GM03348 (cell line): Measurements from ENCODE around the gene TENM3.
"Not testable (repeated sequence)": the region's sequence is repeated elsewhere in the genome, so short reads cannot be mapped to it uniquely, and the experiment has no call there.

Experiments
- DNase-seq: peaks from one replicate; pipeline ENCODE4 v3.0.0; 2012; ENCODE audit warnings: low spot score

Gene TENM3

DNA sequence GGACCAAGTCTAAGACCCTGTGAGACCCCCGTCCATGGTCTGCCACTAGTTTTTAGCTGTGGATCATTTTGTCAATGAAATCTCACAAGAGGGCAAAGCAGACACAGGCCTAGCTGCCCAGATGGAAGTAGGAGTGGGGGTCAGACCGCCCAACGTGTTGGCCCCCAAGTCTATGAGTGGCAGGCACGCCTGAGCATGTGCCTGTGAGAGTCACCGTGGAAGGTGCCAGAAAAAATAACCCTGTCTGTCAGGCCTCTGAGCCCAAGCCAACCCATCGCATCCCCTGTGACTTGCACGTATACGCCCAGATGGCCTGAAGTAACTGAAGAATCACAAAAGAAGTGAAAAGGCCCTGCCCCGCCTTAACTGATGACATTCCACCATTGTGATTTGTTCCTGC is 570.9 kb downstream of the TENM3 start:
- not testable (repeated sequence) for DNase-seq

DNA sequence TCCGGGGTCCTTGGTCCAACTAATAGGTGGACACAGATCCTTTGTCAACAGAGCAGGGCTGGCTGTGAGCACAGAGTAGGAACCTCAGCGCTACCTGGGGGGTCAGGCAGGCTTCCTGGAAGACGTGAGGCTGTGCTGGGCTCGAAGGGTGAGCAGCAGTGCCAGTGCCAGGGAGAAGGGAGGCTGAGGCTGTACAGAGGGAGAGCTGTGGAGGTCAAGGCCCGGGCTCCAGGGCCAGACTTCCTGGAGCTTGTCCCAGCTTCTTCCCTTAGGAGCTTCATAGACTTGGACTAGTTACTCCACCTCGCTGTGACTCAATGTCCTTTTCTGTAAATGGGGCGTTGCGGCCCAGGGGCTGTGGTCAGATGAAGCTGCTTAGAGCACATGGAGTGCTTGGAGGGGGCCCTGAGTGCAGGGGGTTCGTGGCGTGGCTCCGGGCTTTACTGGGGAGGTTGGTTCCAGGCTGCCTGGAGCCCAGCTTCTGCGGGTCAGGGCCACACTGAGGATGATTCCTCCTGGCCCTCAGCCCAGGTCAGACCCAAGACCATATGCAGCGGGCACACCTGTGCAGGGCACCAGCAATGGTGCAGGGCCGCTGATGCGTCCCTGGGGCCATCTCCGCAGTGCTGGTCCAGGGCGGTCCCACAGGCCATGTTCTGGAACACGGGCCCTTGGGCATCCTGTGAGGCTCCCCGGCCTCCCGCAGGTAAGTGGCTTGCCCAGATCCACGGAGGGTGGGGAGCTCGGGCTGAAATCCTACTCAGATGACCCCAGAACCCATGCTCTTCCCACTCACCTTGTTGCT is 575.9 kb downstream of the TENM3 start:
- DNase-seq = no peak

DNA sequence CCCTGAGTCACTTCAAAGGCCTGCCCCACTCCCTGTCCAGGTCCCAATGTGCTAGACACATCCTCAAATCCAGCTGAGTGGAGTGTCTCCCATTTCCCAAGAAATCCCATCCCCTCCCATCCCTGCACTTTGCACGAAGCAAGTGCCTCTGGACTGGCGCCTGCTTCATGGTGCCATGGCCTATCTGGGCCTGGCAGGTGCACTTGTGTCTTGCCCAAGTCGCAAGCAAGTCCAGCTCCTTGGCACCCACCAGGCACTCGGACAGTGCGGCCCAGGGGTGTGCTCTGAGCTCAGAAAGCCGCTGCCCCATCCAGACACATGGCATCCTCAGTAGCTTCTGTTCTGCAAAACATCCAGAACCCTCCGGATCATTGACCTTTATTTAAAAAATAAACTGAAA is 576.5 kb downstream of the TENM3 start:
- DNase-seq = no peak

DNA sequence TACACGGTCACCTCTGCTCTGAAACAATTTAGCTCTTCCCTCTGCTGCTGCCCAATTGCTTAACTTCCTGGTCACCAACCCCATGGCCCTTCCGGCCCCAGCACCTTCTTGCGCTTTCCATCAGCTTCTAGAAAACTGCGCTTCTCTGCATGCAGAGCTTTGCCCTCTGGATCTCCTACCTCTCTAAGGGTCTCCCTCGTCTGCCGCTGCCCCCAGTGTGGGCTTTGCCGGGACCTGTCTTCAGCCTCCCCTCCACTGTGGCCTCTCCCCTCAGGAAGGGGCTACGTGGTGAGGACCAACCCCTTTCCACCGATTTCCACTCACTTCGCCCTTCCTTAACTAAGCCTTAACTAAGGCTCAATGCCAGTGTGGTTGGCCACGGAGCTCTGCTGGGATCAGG is 579.4 kb downstream of the TENM3 start:
- DNase-seq = no peak

DNA sequence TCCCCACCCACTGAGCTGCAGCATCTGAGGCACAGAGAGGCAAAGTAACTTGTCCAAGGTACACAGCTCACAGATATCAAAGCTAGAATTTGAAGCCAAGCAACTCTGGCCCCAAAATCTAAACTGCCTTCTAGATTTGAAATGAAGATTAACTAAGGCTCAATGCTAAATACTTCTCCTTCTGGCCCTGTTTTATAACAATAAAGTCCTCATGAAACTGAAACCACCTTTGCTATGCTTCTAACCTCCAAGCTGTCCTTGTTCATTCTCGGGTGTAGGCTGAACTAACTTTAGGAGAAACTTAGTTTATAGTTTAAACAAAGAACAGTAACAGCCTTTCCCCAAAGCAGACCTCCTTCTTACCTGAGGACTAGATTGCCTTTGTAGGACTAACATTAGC is 580.4 kb downstream of the TENM3 start:
- DNase-seq = no peak

DNA sequence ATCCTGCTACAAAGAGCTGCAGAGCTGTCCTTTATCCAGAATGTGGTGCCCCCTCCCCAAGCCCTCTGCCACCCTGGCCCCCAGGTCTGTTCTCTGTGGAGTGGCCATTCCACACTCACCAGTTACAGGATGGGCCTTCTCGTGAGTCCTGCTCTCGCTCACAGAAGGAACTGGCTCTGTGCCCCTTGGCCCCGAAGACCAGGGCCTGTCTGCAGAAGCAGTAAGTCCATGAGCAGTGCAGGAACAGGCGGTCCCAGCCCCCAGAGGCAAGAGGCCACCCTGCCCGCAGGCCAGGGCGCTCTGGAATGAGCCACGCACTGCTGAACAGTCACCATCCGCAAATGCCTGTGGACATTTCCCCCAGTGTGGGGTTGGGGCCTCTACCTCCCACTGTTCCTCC is 581.8 kb downstream of the TENM3 start:
- no peak for DNase-seq

DNA sequence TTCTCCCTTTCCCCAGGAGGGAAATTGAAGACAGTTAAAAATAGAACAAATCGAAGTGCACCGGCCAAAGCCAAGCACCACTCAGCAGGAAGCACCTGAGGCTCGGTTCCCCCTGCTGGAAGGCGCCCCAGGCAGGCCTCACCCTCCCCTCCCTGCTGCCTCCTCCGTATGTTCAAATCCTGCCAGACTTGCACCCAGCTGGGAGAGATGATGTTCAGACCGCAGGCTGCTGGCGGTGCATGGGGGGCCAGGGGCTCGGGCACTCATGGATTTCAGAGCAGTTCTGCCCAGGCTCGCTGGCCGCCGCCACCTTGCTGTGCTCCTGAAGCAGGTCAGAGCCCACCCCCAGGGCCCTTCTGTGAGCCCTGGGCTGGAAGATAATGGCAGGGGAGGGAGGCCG is 582.6 kb downstream of the TENM3 start:
- DNase-seq = no peak

DNA sequence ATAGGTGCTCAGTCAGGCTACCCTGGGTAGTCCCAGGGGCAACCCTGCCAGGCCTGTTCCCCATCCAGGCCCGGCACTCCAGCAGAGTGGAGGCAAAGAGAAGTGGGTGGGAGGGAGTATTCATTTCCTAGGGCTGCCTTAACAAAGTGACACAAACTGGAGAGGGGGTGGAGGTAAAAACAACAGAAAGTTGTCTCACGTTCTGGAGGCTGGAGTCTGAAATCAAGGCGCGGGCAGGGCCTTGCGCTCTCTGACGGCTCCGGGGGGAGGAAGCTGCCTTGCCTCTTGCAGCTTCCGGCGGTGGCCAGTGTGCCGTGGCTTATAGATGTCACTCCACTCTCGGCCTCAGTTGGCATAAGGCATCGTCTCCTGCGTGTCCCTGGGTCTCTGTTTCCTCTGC is 583.2 kb downstream of the TENM3 start:
- no peak for DNase-seq

DNA sequence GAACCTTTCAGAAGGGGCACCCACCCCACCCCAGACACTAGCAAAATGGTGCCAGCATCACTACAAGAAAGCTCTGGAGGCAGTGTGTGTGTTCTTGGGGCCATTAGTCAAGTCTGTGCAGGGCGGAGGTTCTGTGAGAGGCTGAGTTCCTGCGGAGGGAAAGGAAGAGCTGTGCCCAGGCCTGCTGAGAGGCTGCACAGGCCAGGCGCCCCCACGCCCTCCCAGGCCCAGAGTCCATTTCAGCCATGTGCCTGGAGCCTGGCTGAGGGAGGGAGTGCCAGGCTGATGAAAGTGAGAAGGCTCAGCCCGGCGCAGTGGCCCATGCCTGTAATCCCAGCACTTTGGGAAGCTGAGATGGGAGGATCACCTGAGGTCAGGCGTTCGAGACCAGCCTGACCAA is 584.0 kb downstream of the TENM3 start:
- DNase-seq = no peak

DNA sequence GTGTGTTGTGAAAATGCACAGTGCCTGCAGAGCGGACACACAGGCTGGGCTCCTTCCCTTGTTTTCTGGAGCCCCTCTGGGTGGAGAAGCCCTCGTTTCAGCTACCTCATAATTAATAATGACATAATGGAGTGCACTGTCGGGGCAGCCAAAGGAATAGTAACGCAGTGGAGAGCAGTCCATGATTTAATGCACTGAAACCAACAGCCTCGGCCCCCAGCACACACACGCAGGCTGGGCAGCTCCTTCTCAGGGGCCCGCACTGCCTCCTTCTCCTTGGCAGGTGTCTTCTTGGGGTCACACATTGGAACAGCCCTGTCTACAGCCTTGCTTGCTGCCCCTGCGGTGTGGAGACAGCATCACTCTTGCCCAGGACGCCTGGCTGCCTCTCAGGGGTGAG is 584.8 kb downstream of the TENM3 start:
- DNase-seq = no peak

DNA sequence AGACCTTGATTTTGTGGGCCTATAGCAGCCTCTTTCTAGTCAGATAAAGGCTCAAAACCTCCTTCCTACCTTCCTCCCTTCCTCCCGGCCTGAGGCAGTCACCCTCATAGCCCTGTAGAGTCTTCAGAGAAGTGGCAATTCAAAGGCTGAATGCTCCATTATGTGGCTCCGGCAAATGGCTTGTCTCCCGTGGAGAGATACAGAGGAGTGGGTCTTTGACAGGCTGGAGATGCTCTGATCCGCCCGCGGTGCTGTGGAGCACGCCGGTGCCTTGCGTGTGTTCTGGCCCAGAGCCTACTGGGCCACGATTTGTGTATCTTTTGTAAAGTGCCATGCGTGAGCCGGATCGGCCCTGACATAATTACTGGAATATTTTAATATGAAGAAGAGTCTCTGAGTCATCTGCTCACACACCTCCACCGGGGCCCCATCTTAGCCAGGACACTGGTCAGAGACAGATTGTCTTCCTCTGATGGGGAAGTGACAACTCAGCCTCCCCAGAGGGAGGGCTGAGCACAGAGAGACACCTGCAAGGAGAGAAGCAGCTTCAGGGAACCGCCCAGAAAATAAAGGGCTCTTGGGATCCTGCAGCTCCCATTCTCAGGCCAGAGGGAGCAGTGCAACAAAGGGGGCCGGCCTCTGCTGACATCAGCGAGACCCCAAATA is 585.3 kb downstream of the TENM3 start:
- no peak for DNase-seq

DNA sequence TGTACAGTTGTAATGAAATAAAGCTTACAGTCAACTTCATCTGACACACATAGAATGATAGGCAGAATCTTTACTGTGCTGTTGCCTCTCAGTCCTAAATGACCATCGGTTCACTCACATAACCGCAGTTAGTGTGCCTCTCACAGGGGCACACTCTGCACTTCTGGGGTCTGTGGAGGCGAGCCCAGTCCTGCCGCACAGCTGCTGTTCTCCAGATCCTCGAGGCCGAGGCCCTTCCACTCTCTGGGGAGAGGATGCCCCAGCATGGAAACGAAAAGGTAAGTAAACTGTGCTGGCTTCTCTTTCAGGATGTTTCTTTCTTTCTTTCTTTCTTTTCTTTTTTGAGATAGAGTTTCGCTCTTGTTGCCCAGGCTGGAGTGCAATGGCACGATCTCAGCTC is 586.0 kb downstream of the TENM3 start:
- DNase-seq = no peak

DNA sequence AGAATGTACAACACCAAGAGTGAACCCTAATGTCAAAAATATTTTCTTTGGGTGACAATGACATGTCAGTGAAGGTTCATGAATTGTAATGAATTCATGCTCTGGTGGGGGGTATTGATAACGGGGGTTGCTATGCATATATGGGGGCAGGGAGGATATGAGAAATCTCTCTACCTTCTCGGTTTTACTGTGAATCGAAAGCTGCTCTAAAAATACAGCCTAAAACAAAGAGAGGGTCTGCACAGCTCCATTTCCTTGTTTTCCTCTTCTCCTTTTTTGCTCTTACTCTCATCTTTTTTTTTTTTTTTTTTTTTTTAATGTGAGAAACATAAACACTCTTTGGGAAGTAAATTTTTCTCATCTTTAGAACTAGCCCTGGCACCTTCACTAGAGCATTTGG is 588.2 kb downstream of the TENM3 start:
- no peak for DNase-seq

DNA sequence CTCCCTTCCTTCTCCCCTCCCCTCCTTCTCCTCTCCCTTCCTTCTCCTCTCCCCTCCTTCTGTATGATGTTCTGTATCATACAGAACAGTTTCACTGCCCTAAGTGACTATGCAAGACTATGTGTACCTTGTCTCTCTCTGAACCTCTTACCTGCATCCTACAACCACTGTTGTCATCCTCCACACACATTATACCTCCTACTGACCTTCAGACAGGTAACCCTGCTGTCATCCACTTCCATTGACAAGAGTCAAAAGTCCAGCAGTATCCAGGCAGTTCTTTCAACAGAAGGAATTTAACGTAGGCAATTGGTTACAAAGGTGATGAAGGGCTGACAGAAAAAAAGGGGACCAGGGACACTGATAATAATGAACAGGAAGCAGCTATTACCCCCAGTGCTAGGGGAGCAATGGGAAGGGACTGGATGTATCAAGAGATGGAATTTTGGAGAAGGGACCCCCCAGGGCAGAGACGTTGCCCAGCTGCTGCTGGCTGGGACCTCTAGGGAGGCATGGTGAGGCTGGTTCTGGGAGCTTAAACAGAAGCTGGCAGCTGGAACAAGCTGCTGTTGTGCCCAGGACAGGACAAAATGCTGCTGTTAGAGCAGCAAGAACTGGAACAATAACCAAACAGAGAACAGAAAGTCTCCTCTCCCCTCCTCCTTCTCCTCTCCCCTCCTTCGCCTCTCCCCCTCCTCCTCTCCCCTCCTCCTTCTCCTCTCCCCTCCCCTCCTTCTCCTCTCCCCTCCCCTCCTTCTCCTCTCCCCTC is 589.3 kb downstream of the TENM3 start:
- no peak for DNase-seq

DNA sequence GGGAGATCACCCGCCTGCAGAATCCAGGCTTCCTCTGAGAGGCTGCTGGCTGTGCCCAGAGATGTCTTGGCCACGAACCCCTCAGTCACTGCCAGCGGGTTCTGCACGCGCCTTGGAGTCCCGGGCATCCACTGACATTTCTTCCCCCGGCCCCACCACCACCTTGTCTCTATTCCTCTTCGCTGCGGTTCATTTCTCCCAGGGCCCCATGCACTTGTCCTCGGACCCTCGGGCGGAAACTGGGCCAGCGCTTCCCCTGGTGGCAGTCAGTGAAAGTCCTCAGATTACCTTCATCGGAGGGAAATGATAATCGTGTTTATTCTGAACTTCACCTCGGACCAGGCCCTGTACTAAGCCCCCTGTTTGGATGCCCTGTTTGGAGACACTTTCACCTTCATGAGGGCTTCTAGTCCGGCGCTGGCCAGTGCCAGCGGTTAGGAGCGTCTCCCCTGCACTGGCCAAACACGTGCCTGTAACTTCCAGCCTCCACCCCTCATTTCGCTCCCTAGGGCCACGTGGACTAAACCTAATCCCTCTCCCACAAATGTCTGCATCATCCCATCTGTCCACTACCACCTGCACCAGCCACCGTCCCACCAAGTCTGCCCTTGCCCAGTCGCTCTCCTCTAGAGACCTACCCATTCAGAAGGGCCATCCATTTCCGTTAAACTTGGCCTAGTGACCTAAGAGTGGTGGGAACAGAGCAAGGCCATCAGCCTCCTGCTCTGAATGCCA is 592.0 kb downstream of the TENM3 start:
- no peak for DNase-seq

DNA sequence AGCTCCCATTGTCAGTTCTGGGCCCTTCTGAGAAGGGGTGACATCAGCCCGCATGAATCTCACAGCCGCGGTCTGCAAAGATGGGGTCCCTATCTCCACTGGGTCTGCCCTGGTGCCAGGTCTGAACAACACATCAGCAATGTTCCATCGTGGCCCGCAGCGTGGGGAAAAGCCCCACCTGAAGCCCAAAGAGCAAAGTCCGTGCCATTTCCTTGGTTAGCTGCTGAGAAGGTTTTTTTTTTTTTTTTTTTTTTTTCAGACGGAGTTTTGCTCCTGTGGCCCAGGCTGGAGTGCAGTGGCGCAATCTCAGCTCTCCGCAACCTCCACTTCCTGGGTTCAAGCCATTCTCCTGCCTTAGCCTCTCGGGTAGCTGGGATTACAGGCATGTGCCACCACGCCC is 594.6 kb downstream of the TENM3 start:
- no peak for DNase-seq

DNA sequence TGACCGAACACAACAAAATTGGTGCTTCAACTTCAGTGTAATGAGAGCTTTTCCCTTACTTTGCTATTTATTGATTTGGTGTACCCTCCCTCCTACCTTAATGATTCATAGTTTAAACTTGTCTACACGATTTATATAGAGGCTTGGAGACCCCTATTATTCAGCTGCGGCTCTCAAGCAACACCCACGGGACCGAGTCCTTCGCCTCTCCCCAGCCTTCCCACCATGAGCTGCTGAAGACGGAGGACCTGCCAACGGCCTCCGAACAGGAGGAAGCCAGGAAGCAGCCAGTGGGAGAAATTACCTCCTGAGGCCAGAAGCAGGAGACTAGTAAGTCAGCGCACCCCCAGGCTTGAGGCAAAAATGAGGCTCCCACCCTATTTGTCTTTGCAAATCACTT is 595.3 kb downstream of the TENM3 start:
- DNase-seq = no peak

DNA sequence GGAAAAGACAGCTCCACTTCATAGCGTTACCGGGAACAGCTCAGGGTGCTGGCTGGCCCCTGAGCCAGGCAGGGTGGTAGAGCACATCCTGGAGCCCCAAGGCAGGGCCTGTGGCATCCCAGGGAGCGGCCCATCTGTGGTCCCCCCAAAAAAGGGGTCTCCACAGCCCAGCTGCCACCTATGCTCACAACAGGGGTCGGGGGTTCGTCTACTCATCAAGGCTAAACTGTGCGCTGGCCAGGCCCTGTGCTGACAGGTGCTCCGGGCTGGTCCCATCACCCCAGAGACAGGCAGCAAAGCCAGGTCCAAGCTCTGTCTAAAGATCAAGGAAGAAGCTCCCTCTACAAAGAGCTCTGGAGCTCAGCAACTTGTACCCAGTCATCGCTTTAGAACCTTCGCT is 596.1 kb downstream of the TENM3 start:
- no peak for DNase-seq

DNA sequence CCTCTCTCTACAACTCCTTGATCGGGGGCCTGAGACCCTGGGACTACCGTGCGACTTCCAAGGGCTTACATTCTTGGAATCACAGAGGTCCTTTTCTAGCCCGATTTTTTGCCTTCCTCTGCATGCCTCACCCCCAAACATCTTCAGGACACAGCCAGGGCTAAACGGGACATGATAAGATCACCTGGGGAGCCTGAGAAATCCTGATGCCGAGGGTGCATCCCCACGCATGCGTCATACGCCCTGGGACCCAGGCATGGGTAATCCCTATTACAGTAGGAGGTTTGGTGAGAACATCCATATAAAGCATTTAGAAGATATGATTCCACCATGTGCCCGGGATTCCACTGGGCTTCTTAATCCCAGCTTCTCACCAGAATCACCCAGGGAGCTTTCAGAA is 596.9 kb downstream of the TENM3 start:
- no peak for DNase-seq

DNA sequence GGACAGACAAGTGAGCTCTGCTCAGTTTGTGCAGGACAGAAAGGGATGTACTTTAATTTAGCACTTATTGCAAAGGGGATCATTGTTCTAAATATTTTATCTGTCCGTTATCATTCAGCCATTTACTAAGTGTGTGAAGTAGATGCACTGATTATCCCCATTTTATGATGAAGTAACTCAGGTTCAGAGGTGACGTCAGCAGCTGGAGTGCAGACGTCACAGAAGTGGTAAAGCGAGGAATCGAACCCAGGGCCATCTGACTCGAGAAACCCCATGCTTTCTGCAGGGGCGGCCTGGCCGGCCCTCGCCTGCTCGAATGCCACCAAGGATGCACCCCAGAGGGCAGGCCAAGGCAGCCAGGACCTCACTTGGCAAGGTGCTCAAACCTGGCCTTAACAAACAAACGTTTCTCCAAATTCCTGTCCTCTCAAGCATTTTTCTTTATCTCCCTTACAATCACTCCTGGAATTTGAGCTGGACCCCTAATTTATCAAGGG is 599.0 kb downstream of the TENM3 start:
- no peak for DNase-seq

DNA sequence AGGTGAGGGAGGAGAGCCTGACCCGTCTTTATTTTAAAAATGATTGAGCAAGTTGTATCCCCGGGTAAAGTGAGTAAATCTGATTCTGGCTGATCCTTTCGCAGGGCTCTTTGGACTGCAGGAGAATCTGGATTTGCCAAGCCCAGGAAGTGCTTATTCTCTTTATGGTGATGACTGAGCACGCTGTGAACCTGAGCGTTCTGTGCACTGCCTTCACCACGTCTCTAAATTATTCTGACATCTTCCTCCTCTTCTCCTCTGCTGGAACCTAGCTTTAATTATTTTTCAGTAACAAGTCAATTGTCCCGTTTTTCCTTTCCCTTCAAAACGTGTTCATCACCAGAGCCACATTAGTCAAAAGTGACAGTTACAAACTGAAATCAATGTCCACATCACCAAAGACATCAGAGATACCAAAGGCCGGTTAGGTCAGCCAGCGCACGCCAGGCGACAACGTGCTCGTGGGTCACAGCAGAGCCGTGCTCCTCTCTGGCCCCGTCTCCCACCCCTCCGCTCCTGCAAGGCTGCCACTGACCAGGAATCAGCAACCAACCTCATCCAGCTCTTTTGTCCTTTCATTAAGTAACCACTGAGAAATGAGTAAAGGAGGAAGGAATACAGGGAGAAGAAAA is 599.7 kb downstream of the TENM3 start:
- DNase-seq = no peak

DNA sequence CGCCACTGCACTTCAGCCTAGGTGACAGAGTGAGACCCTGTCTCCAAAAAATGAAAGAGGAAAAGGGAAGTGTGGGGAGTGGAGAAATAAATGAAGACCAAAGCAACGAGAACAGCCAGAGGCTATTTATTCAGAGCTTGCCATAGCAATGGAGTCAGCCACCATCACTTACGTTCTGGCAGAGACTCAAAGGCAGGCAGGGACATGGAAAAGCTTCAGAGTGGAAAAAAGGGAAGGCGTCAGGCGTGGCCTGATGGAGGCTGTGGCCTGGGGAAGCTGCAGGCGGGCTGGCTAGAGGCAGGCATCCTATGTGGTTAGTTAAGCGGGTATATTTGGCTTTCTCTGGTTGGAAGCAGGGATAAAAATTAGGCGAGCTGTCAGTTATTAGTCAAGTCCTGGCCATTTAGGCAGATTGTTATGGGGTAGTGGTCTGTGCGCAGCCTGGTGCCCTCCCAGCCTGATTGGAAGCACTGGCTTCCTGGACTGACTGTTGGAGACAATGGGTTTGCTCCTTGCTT is 600.7 kb downstream of the TENM3 start:
- DNase-seq = no peak
